Activated CD4-positive, CD25-positive, alpha-beta regulatory T cell (primary cell): ENCODE data around the gene SLC24A3.

ENCODE experiments used
- DNase-seq, 4 experiments: peaks; one replicate each; lab custom pipeline; 2025; lab: John Stamatoyannopoulos, UW

Gene SLC24A3

DNA sequence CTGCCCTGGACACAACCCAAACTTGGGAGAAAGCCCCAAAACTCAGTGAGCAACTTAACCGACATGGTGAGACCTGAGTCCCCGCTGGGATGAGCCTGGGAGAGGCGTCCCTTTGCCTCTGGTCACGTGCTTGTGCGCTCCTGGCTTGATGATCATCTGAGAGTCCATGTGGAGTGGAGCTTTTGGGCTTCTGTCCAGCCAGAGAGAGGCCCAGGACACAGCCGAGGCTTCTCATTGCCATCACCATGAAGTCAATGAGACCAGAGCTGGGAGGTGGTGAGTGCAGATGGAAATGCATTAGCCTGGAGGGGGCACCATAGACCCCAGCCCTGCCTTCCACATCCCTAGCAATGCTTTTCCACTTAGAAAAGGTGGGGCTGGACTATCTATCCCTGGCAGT is 250.0 kb downstream of the SLC24A3 start:
- no peak for DNase-seq

- no peak for DNase-seq
Observed at GRCh38 chr20:19463597-19463996, 251.2 kb downstream of the SLC24A3 start.

DNA sequence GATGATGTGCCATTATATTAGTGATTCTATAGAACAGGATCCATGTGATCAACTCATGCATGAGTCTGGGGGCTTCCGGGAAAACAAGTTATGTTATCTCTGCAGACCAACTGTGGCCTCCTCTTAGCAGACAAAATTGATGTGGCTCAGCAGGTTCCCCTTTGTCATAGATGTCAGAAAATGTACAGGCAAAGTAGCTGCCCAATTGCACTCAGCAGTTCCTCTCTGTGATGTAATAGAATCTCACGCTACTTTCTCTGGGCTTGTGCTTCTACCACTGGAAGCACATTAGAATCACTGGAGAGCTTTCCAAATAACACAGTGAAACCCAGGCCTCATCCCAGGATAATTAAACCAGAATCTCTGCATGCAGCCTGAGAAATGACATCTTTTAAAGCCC is 253.1 kb downstream of the SLC24A3 start:
- DNase-seq: no peak

DNA sequence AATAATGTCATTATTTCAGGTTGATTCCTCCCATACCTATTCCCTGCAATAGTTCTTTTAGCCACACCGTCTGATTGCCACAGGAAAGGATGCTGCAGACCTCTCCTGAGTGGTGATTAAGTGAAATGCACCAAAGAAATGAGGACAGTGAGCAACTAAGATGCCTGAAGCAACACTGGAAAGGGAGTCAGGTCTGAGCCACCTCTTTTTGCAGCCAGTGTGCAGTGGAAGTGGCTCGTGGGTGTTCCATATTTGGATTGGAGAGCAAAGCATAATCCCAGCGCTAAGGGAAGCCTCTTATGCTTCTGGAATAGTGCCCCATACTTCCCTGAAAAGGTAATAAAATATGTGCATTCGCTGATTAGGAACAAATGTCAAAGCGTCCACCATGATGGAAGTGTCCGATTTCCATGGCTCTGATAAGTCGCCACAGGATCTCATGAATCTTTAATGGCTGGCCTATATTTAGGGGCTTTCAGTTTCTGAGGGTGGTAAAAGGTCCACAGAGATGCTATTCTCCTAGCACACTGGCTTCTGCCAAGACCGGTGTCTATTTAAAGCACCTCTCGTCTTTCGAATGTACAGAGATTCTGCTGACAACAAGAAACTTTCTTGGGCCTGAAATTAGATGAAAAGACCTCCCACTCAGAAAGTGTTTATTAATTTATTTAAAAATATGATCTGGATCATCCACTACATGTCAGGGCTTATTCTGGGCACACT is 253.9 kb downstream of the SLC24A3 start:
- DNase-seq: no peak

- DNase-seq: no peak
Observed at GRCh38 chr20:19473216-19473921, 260.9 kb downstream of the SLC24A3 start.

- DNase-seq: no peak
Observed at GRCh38 chr20:19473922-19474286, 261.5 kb downstream of the SLC24A3 start.

DNA sequence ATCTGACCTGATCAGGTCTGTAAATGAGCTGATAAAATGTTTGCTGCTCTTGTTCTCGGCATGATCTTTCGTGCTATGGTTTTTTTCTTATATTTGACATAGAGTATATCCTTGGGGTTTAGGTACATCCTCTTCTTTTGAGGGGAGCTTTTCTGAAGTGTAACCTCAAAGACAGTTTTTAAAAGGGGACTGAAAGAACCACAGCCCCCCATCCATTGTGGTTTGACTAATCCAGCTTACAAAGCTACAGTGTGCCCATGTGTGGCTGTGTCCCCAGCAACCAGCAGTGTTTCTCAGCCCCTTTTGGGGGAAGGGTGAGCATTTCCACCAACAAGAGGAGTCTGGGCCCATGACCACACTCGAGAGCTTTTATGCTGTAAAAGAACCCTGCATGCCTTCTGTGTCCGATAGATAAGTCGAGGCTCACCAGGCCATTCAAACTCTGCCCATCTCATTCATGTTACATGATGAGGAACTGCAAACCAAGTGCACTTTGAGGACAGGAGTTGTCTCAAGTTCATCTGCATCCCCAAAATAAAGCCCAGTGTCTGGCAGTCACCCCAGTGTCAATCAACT is 266.0 kb downstream of the SLC24A3 start:
- DNase-seq: no peak

- DNase-seq: no peak
Observed at GRCh38 chr20:19482726-19483125, 270.3 kb downstream of the SLC24A3 start.

DNA sequence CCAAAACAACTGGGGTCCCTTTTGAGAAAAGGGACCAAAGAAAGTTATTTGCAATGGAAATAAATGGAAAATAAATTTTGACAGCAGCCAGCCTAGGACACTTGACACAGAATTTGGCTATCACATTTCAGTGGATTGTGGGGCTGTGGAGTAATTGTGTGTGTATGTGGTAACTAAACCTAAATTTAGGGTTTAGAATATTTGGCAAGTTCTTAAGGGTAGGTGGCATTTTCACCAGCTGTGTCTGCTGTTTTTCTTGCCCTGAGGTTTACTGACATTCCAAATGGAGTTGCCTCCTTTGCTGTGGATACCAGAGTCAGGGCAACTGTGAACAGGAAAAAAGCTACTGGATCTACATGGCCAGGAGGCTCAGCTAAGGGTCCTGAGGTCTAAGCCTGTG is 270.9 kb downstream of the SLC24A3 start:
- no peak for DNase-seq

GRCh38 chr20:19486446-19486845 is 274.0 kb downstream of the SLC24A3 start:
- no peak for DNase-seq

GRCh38 chr20:19487420-19487819 is 275.0 kb downstream of the SLC24A3 start:
- no peak for DNase-seq

DNA sequence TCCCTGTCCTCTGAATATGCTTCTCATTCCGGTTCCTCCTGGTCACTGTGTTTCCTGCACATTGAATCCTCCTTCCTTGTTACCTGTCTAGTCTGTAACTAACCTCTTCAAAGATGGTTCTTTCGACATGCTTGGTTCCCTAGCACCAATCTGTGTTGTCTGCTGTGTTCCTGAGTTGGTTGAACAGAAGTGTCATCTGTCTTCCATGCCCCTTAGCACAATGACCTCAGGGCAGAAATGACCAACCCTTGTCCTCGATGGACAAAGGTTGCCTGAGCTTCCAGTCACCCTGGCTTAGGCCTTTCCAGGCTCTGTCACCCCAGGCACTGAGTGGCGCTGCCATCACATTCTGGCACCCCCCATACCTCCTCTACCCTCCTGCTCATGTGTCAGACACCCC is 278.8 kb downstream of the SLC24A3 start:
- DNase-seq: no peak

DNA sequence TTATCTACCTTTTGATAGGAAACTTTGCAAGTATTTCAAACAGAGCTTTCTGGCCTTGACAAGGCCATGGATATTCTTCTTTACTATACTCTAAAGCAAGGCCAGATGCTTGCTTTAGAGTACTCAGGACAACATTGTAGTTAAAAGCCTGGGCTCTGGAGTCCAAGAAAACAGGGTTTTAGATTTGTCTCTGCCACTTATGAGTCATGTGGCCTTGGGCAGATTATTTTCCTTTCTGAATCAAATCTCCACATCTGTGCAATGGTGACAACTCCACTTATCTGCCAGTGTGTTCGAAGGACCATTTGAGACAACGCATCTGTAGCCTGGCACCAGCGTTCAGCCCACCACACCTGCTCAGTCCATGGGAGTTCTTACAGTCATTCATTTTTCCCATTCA is 279.7 kb downstream of the SLC24A3 start:
- DNase-seq: no peak

GRCh38 chr20:19492687-19493336 is 280.4 kb downstream of the SLC24A3 start:
- no peak for DNase-seq

GRCh38 chr20:19493794-19494495 is 281.5 kb downstream of the SLC24A3 start:
- no peak for DNase-seq

GRCh38 chr20:19495905-19496703 is 283.7 kb downstream of the SLC24A3 start:
- DNase-seq: no peak

DNA sequence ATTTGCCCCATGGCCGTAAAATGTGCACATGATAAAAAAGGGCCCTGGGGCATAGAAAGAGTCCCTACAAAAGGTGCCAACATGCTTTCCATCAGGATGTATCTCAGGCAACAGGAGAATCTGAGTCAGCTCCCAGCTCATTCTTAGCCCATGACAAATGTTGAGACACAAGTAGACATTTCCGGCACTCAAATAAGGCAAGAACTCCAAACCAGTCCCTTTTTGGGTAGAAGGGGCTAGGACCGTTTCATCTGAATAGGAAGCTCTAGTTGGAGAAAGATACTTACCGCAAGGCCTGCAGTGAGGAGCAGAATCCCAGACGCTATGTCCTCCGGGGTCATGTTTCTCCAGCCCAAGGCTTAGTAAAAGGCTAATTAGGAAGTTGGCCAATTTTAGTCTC is 284.6 kb downstream of the SLC24A3 start:
- DNase-seq: no peak

DNA sequence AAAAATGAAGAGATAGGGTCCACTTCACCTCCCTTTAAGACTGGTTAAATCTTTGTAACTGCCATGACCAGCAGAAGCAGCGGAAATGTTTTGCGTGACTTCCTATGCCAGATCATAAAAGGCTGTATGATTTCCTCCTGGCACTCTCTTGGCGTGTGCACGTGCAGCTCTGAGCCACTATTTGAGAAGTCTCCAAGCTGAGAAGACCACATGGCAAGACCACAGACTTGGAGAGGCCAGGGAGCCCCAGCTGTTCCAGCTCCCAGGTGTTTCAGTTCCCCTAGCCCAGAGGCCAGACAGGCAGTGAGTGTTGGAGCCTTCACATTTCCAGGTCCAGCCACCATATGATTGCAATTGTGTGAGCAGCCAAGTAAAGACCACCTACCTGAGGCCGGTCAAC is 286.3 kb downstream of the SLC24A3 start:
- no peak for DNase-seq

DNA sequence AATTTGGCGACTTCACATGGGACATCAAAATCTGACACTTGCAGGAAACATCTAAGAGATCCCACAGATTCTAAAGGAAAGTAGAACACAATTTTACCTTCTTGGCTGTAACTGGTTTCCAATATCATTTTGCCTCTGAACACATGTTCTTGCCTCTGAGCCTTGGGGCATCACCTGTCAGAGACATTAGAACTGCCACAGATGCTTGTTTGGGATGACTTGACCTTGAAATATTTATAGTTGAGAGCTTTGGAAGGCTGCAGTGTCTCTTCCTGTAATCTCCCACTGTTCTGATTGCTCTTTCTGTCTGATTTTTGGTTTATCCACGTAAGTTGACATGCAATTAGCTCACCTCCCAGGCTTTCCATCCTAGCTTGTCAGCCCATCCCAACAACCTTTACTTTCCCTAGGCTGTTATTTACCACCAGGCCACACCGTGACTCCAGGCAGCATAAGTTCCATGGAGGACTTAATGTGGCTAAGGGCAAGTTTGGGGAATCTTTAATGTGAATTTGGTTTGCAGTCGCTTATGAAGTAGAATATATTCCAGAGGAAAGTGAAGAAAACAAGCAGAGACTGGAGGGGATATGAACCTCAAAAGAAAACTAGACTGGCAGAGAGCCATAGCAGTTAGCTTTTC is 289.2 kb downstream of the SLC24A3 start:
- no peak for DNase-seq

DNA sequence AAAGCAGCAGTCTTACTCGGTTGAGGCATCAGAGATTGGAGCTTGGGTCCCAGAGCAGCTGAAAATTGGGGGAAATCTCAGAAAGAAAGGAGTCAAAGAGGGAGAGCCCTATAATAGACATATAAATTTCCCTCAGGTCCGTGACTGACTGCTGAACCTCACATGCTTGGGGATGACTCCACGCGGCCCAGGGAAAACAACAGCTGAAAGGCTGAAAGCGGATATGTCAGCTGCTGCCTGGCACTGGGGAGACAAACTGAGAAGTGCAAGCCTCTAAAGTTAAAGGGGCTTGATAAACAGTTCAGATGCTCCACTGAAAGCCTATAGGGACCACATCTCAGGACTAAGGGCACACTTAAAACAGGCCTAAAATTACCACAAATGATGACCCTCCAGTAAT is 289.7 kb downstream of the SLC24A3 start:
- no peak for DNase-seq

DNA sequence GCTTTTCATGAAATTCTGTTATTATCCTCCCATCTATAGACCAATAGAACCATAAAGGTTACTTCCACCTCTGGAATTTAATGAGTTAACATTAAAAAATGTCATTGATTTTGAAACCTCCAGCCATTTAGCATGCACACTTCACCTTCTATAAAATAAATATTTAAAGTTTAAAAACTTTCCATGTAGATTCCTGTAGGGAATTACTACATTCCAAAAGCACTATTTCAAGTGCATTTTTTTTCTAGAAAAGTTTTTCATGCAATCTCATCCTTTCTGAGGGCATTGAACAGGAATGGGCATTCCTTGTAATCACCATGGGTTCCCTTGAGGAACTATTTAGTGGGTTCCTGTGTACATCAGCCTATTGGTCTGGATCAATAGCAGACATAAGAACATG is 291.8 kb downstream of the SLC24A3 start:
- DNase-seq: no peak
